GM20000 (cell line): Measurements from ENCODE around the gene ARHGEF40.
"Not testable (repeated sequence)": the region's sequence is repeated elsewhere in the genome, so short reads cannot be mapped to it uniquely, and the experiment has no call there.

Source experiments
- DNase-seq: peaks from one replicate; pipeline ENCODE4 v3.0.0; 2012; ENCODE audit warnings: low spot score
- TF ChIP-seq, protein P1 (sequence below): IDR thresholded peaks from 2 replicates; pipeline ENCODE4 v1.5.1; 2012; ENCODE audit warnings: mild to moderate bottlenecking, control low read depth; ENCODE audit errors: extremely low read depth, missing control alignments

Gene ARHGEF40

DNA sequence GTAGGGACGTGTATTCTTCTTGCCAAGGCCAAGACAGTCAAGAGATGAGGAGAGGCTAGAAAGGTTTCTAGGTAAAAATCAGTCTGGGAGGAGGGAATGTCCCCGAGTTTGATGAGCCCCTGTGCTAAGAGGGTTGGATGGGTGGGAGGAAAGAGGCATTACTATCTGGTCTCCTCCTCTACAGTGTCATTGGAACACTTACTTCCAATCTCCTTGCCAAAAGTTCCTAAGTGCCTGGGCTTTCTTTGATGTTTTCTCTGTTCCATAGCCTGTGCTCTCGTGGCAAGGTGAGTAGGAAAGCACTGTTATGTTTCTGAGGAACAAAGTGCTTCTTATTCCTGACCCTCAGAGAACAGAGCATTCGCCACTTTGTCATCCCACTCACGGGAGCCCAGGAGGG, 35.4 kb upstream of the ARHGEF40 start, which contains the start of gene RNASE13:
RNASE13 (minus strand) TSS at position 101 of the 400 bp plus-strand sequence. CDS start 519 bp downstream, outside the sequence.
- TF ChIP-seq, protein P1, sequence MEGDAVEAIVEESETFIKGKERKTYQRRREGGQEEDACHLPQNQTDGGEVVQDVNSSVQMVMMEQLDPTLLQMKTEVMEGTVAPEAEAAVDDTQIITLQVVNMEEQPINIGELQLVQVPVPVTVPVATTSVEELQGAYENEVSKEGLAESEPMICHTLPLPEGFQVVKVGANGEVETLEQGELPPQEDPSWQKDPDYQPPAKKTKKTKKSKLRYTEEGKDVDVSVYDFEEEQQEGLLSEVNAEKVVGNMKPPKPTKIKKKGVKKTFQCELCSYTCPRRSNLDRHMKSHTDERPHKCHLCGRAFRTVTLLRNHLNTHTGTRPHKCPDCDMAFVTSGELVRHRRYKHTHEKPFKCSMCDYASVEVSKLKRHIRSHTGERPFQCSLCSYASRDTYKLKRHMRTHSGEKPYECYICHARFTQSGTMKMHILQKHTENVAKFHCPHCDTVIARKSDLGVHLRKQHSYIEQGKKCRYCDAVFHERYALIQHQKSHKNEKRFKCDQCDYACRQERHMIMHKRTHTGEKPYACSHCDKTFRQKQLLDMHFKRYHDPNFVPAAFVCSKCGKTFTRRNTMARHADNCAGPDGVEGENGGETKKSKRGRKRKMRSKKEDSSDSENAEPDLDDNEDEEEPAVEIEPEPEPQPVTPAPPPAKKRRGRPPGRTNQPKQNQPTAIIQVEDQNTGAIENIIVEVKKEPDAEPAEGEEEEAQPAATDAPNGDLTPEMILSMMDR, result no peak
- DNase-seq, result no peak

GRCh38 chr14:21036751-21037150, 33.4 kb upstream of the ARHGEF40 start:
- no peak for DNase-seq
- TF ChIP-seq, protein P1, result no peak

GRCh38 chr14:21037156-21037555, 32.9 kb upstream of the ARHGEF40 start:
- no peak for DNase-seq
- TF ChIP-seq, protein P1, result no peak

- TF ChIP-seq, protein P1, result no peak
- no peak for DNase-seq
Observed at GRCh38 chr14:21038441-21039422, 31.4 kb upstream of the ARHGEF40 start.

- DNase-seq, result peak; percentile 58
- TF ChIP-seq, protein P1, result peak; percentile 57
Observed at GRCh38 chr14:21039585-21040369, 30.3 kb upstream of the ARHGEF40 start.

DNA sequence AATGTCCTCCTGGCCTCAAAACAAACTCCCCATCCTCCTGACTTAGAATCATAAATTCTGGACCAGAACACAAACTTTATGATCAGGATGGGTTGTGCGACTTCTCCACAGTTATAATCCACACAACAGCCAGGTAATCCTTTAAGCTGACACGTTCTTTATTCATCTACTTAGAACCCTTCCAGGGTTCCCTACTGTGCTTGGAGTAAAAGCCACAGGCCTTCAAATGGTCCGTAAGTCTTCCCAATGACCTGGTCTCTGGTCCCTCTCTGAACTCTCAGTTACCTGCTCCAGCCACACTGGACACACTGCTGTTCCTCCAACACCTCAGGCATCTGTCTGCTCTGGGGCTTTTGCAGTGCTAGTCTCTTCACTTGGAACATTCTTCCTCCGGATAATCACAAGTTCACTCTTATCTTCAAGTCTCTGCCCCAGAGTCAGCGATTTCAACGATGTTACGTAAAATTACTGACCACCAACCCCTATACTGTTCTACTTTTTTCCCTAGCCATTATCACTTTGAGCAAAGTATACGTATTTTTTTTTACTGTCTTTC, 29.7 kb upstream of the ARHGEF40 start:
- TF ChIP-seq, protein P1, result no peak
- no peak for DNase-seq

DNA sequence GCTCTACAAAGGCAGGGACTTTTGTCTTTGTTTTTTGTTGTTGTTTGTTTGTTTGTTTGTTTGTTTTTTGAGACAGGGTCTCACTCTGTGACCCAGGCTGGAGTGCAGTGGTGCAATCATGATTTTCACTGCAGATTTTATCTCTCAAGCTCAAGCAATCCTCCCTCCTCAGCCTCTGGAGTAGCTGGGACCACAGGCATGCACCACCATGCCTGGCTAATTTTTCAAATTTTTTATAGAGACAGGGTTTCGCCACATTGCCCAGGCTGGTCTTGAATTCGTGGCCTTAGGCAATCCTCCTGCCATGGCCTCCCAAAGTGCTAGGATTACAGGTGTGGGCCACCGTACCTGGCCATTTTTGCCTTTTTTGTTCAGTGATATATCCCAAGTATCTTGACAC, 29.2 kb upstream of the ARHGEF40 start:
- DNase-seq, result not testable (repeated sequence)
